Neural cell (in vitro differentiated cells): ENCODE results near the gene EGR4.

Experiments
- CTCF ChIP-seq: fragments of 450-650 bp; IDR thresholded peaks from 2 replicates; pipeline ENCODE4 v1.5.1; 2014; ENCODE audit warnings: antibody characterized with exemption, mild to moderate bottlenecking, moderate library complexity; ENCODE audit not compliant: poor library complexity, severe bottlenecking
- EZH2 ChIP-seq: fragments of 200-600, 300-800 bp; shearing (Covaris generic), sonication (generic); IDR thresholded peaks from 2 replicates; pipeline ENCODE4 v1.6.1; 2014; ENCODE audit warnings: antibody characterized with exemption, low read length, borderline replicate concordance, mild to moderate bottlenecking; ENCODE audit not compliant: insufficient read depth, poor library complexity, severe bottlenecking
- MXI1 ChIP-seq: fragments of 450-650 bp; conservative IDR thresholded peaks from 2 replicates; pipeline ENCODE4 v1.6.1; 2014; ENCODE audit warnings: antibody characterized with exemption, mild to moderate bottlenecking; ENCODE audit not compliant: poor library complexity, severe bottlenecking

GRCh38 chr2:73268366-73268829, 24.9 kb downstream of the EGR4 start:
- TF ChIP-seq MXI1 (no peak), CTCF (no peak), EZH2 (no peak)
